ENCODE results near the gene FDX1.

FDX1 gene

GRCh38 chr11:110470716-110471115 is 41.0 kb downstream of the FDX1 start:
- no peak for DNase-seq

- DNase-seq = no peak
These were observed 41.6 kb downstream of the FDX1 start for GRCh38 chr11:110471371-110471770.

GRCh38 chr11:110472858-110473257 is 43.1 kb downstream of the FDX1 start:
- no peak for DNase-seq

- no peak for DNase-seq
These were observed 44.0 kb downstream of the FDX1 start for GRCh38 chr11:110473706-110474105.

GRCh38 chr11:110474578-110474977 is 44.8 kb downstream of the FDX1 start:
- DNase-seq = no peak

- no peak for DNase-seq
These were observed 45.9 kb downstream of the FDX1 start for GRCh38 chr11:110475671-110476070.

GRCh38 chr11:110478410-110478809 is 48.7 kb downstream of the FDX1 start:
- peak; percentile 23 for DNase-seq

- peak; percentile 9 for DNase-seq
These were observed 49.7 kb downstream of the FDX1 start for GRCh38 chr11:110479108-110480101.

GRCh38 chr11:110481523-110481922 is 51.8 kb downstream of the FDX1 start:
- no peak for DNase-seq

- DNase-seq = no peak
These were observed 56.4 kb downstream of the FDX1 start for GRCh38 chr11:110486156-110486555.

- DNase-seq = no peak
These were observed 58.7 kb downstream of the FDX1 start for GRCh38 chr11:110488446-110488845.

GRCh38 chr11:110490886-110491285 is 61.1 kb downstream of the FDX1 start:
- no peak for DNase-seq

GRCh38 chr11:110491577-110492320 is 62.0 kb downstream of the FDX1 start:
- DNase-seq = no peak

GRCh38 chr11:110492321-110492685 is 62.6 kb downstream of the FDX1 start:
- DNase-seq = no peak

- DNase-seq = no peak
These were observed 63.6 kb downstream of the FDX1 start for GRCh38 chr11:110493346-110493745.

- DNase-seq = no peak
These were observed 67.7 kb downstream of the FDX1 start for GRCh38 chr11:110497231-110497978.

GRCh38 chr11:110501428-110501827 is 71.7 kb downstream of the FDX1 start:
- no peak for DNase-seq

- DNase-seq = no peak
These were observed 76.0 kb downstream of the FDX1 start for GRCh38 chr11:110505528-110506284.

GRCh38 chr11:110507328-110507727 is 77.6 kb downstream of the FDX1 start:
- no peak for DNase-seq

GRCh38 chr11:110508786-110509185 is 79.0 kb downstream of the FDX1 start:
- no peak for DNase-seq

GRCh38 chr11:110509472-110509871 is 79.7 kb downstream of the FDX1 start:
- no peak for DNase-seq

GRCh38 chr11:110512026-110512425 is 82.3 kb downstream of the FDX1 start:
- no peak for DNase-seq
